BLaER1 treated with 17β-estradiol and CSF1 and Interleukin-3, amounts not matched to agents 10 nM and 100 nM (cell line): Measurements from ENCODE around the gene ZNF107.
"Not testable (repeated sequence)": the region's sequence is repeated elsewhere in the genome, so short reads cannot be mapped to it uniquely, and the experiment has no call there.

Experiments
- H3K27ac ChIP-seq, 11 experiments: shearing (Covaris generic); formaldehyde crosslinking; 2 replicates each; pipeline ENCODE4 v1.8.1; 2022
- H3K27me3 ChIP-seq, 11 experiments: shearing (Covaris generic); formaldehyde crosslinking; 2 replicates each; pipeline ENCODE4 v1.8.1; 2022
- H3K36me3 ChIP-seq, 11 experiments: shearing (Covaris generic); formaldehyde crosslinking; 2 replicates each; pipeline ENCODE4 v1.8.1; 2022
- H3K4me1 ChIP-seq, 10 experiments: shearing (Covaris generic); formaldehyde crosslinking; 2 replicates each; pipeline ENCODE4 v1.8.1; 2022
- H3K4me2 ChIP-seq, 11 experiments: shearing (Covaris generic); formaldehyde crosslinking; 2 replicates each; pipeline ENCODE4 v1.8.1; 2022
- H3K4me3 ChIP-seq, 10 experiments: shearing (Covaris generic); formaldehyde crosslinking; 2 replicates each; pipeline ENCODE4 v1.8.1; 2022
- H3K9ac ChIP-seq, 11 experiments: shearing (Covaris generic); formaldehyde crosslinking; 2 replicates each; pipeline ENCODE4 v1.8.1; 2022
- H3K9me3 ChIP-seq, 11 experiments: shearing (Covaris generic); formaldehyde crosslinking; replicated peaks in 1 of 11; 2 replicates each; pipeline ENCODE4 v1.8.1; 2022
- H4K20me1 ChIP-seq, 11 experiments: shearing (Covaris generic); formaldehyde crosslinking; 2 replicates each; pipeline ENCODE4 v1.8.1; 2022
- Cebpa-rat ChIP-seq, 11 experiments: shearing (Covaris generic); IDR thresholded peaks; 2 replicates each; pipeline ENCODE4 v1.8.1; 2022

Gene ZNF107

GRCh38 chr7:64642046-64642445 is 23.9 kb upstream of the ZNF107 start:
- H3K27me3 ChIP-seq: no peaks in the 10 kb centered on the region
- TF ChIP-seq Cebpa-rat (IDR thresholded peaks at IDR 0.05): peak in 2 of 11 experiments; percentile 29 to 58; a peak in 3 of 22 replicates
- peaks cover 0 to 8% (median 0%) of the 10 kb centered on the region in 11 experiments; a peak in 3 of 22 replicates for H3K9me3 ChIP-seq
- H3K36me3 ChIP-seq: no peaks in the 10 kb centered on the region
- no peaks in the 10 kb centered on the region for H4K20me1 ChIP-seq
- H3K4me1 ChIP-seq: no peaks in the 10 kb centered on the region
- H3K9ac ChIP-seq: no peak overlapping the region
- H3K27ac ChIP-seq: no peak overlapping the region
- no peak overlapping the region for H3K4me2 ChIP-seq
- no peak overlapping the region for H3K4me3 ChIP-seq

- no peak overlapping the region for H3K9ac ChIP-seq
- H3K4me1 ChIP-seq: no peaks in the 10 kb centered on the region
- peaks cover 0 to 8% (median 0%) of the 10 kb centered on the region in 11 experiments; a peak in 3 of 22 replicates for H3K9me3 ChIP-seq
- no peaks in the 10 kb centered on the region for H3K27me3 ChIP-seq
- TF ChIP-seq Cebpa-rat (IDR thresholded peaks at IDR 0.05): no peak
- no peak overlapping the region for H3K4me2 ChIP-seq
- no peak overlapping the region for H3K27ac ChIP-seq
- no peaks in the 10 kb centered on the region for H4K20me1 ChIP-seq
- no peaks in the 10 kb centered on the region for H3K36me3 ChIP-seq
- H3K4me3 ChIP-seq: no peak overlapping the region
Observed at GRCh38 chr7:64642875-64643274, 23.1 kb upstream of the ZNF107 start.

GRCh38 chr7:64643566-64643965 is 22.4 kb upstream of the ZNF107 start:
- no peak overlapping the region for H3K4me3 ChIP-seq
- 0 out of 22 replicates have a peak, but pooled peaks of 1 of the 11 experiments have one; percentile 17 for TF ChIP-seq Cebpa-rat (IDR thresholded peaks at IDR 0.05)
- no peaks in the 10 kb centered on the region for H3K4me1 ChIP-seq
- peaks cover 0 to 8% (median 0%) of the 10 kb centered on the region in 11 experiments; a peak in 3 of 22 replicates for H3K9me3 ChIP-seq
- no peak overlapping the region for H3K4me2 ChIP-seq
- no peaks in the 10 kb centered on the region for H3K36me3 ChIP-seq
- no peak overlapping the region for H3K9ac ChIP-seq
- H3K27ac ChIP-seq: no peak overlapping the region
- no peaks in the 10 kb centered on the region for H4K20me1 ChIP-seq
- no peaks in the 10 kb centered on the region for H3K27me3 ChIP-seq

GRCh38 chr7:64651203-64651602 is 14.7 kb upstream of the ZNF107 start:
- Histone ChIP-seq H3K4me2 (no peak overlapping the region), H3K27me3 (no peaks in the 10 kb centered on the region), H3K9me3 (peaks cover 0 to 27% (median 19%) of the 10 kb centered on the region in 11 experiments; a peak in 12 of 22 replicates), H4K20me1 (no peaks in the 10 kb centered on the region), H3K4me1 (no peaks in the 10 kb centered on the region), H3K4me3 (no peak overlapping the region), H3K36me3 (no peaks in the 10 kb centered on the region), H3K27ac (no peak overlapping the region), H3K9ac (no peak overlapping the region)
- TF ChIP-seq Cebpa-rat (IDR thresholded peaks at IDR 0.05): peak in 1 of 11 experiments; percentile 15; a peak in 1 of 22 replicates

- Histone ChIP-seq H3K4me2 (no peak overlapping the region), H3K36me3 (no peaks in the 10 kb centered on the region), H3K4me3 (no peak overlapping the region), H3K9ac (no peak overlapping the region), H3K27ac (no peak overlapping the region), H3K27me3 (no peaks in the 10 kb centered on the region), H3K4me1 (no peaks in the 10 kb centered on the region), H4K20me1 (no peaks in the 10 kb centered on the region), H3K9me3 (peaks cover 0 to 27% (median 19%) of the 10 kb centered on the region in 11 experiments; a peak in 12 of 22 replicates)
- no peak for TF ChIP-seq Cebpa-rat (IDR thresholded peaks at IDR 0.05)
Observed at GRCh38 chr7:64651632-64652165, 14.2 kb upstream of the ZNF107 start.

GRCh38 chr7:64653721-64654401 is 12.1 kb upstream of the ZNF107 start:
- H3K27me3 ChIP-seq: no peaks in the 10 kb centered on the region
- no peak overlapping the region for H3K4me3 ChIP-seq
- no peaks in the 10 kb centered on the region for H3K4me1 ChIP-seq
- H3K4me2 ChIP-seq: no peak overlapping the region
- no peak overlapping the region for H3K9ac ChIP-seq
- H4K20me1 ChIP-seq: no peaks in the 10 kb centered on the region
- H3K27ac ChIP-seq: no peak overlapping the region
- H3K9me3 ChIP-seq: peaks cover 0 to 27% (median 19%) of the 10 kb centered on the region in 11 experiments; a peak in 12 of 22 replicates
- TF ChIP-seq Cebpa-rat (IDR thresholded peaks at IDR 0.05): no peak
- H3K36me3 ChIP-seq: no peaks in the 10 kb centered on the region

DNA sequence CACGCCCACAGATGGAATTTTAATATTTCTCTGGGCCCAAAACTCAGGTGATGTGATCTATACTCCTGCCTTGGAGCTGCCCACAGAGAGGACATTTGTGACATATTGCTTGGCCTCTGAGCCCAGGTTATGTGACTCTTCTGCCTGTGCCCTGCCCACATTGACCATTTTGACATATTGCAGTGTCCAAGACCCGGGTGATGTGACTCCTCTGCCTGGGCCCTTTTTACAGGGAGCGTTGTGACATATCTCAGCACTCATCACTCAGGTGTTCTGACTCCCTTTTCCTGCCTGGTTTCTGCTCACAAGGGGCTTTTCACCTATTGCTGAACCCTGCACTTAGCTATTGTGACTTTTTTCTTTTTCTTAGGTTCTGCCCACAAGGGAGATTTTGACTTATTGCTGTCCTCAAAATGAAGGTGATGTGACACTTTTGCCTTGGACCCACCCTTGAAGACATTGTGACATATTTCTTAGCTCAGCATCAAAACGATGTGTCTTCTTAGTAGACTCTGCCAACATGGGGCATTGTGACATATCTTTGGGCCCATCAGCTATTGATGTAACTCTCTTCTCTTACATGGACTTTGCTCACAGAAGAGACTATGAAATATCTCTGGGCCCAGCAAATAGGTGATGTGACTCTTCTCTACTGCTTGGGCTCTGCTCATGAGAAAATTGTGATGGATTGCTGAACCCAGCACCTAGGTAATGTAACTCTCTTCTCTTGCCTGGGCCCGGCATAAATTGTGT is 11.0 kb upstream of the ZNF107 start:
- no peak overlapping the region for H3K27ac ChIP-seq
- H3K9me3 ChIP-seq: peaks cover 0 to 26% (median 13%) of the 10 kb centered on the region in 11 experiments; a peak in 12 of 22 replicates
- H3K27me3 ChIP-seq: no peaks in the 10 kb centered on the region
- no peaks in the 10 kb centered on the region for H3K36me3 ChIP-seq
- no peak overlapping the region for H3K9ac ChIP-seq
- no peak for TF ChIP-seq Cebpa-rat (IDR thresholded peaks at IDR 0.05)
- H3K4me3 ChIP-seq: no peak overlapping the region
- no peaks in the 10 kb centered on the region for H4K20me1 ChIP-seq
- no peaks in the 10 kb centered on the region for H3K4me1 ChIP-seq
- H3K4me2 ChIP-seq: no peak overlapping the region

DNA sequence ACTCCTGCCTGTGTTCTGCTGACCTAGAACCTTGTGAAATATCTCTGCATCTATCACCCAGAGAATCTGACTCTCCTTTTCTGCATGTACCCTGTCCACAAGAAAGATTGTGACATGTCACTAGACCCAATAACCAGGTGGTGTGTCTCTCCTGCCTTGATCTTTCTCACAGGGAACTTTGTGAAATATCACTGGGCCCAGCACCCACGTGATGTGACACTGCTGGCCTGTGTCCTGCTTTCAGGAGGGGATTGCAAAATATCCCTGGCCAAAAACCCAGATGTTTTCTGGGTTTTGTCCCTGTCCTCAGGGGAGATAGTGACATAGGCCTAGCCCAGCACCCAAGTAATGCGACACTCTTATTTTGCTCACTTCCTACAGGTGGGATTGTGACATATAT is 10.1 kb upstream of the ZNF107 start:
- Histone ChIP-seq H3K27ac (no peak overlapping the region), H4K20me1 (no peaks in the 10 kb centered on the region), H3K4me2 (no peak overlapping the region), H3K9ac (no peak overlapping the region), H3K4me3 (no peak overlapping the region), H3K4me1 (no peaks in the 10 kb centered on the region), H3K27me3 (no peaks in the 10 kb centered on the region), H3K36me3 (no peaks in the 10 kb centered on the region), H3K9me3 (peaks cover 7 to 34% (median 19%) of the 10 kb centered on the region in 11 experiments; a peak in 20 of 22 replicates)
- TF ChIP-seq Cebpa-rat (IDR thresholded peaks at IDR 0.05): no peak

GRCh38 chr7:64656489-64656888 is 9.4 kb upstream of the ZNF107 start:
- no peaks in the 10 kb centered on the region for H4K20me1 ChIP-seq
- no peaks in the 10 kb centered on the region for H3K4me1 ChIP-seq
- no peaks in the 10 kb centered on the region for H3K27me3 ChIP-seq
- no peak overlapping the region for H3K27ac ChIP-seq
- H3K4me3 ChIP-seq: no peak overlapping the region
- TF ChIP-seq Cebpa-rat (IDR thresholded peaks at IDR 0.05): no peak
- H3K9ac ChIP-seq: no peak overlapping the region
- H3K9me3 ChIP-seq: peaks cover 8 to 36% (median 21%) of the 10 kb centered on the region in 11 experiments; a peak in 20 of 22 replicates
- H3K4me2 ChIP-seq: no peak overlapping the region
- H3K36me3 ChIP-seq: no peaks in the 10 kb centered on the region

DNA sequence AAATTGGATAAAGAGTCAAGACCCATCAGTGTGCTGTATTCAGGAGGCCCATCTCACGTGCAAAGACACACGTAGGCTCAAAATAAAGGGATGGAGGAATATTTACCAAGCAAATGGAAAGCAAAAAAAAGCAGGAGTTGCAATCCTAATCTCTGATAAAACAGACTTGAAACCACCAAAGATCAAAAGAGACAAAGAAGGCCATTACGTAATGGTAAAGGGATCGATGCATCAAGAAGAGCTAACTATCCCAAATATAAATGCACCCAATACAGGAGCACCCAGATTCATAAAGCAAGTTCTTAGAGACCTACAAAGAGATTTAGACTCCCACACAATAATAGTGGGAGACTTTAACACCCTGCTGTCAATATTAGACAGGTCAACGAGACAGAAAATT is 3.8 kb upstream of the ZNF107 start:
- not testable (repeated sequence) for H3K4me3 ChIP-seq, H3K9ac ChIP-seq, H3K27ac ChIP-seq, H3K36me3 ChIP-seq, H3K4me2 ChIP-seq, H3K27me3 ChIP-seq, H4K20me1 ChIP-seq
- Histone ChIP-seq H3K9me3 (peaks cover 9 to 27% (median 17%) of the 10 kb centered on the region in 11 experiments; a peak in 20 of 22 replicates), H3K4me1 (peaks cover 0 to 11% (median 4%) of the 10 kb centered on the region in 10 experiments; a peak in 14 of 20 replicates)
